ENCODE measurements around the gene IGDCC3. TPM values are rescaled to one million over a fixed set of nuclear protein-coding genes. Genes with fewer than 3 reads are reported as not detected.

The IGDCC3 gene
- polyA plus RNA-seq, 1 donor from 2014 or later = 14.4 TPM

DNA sequence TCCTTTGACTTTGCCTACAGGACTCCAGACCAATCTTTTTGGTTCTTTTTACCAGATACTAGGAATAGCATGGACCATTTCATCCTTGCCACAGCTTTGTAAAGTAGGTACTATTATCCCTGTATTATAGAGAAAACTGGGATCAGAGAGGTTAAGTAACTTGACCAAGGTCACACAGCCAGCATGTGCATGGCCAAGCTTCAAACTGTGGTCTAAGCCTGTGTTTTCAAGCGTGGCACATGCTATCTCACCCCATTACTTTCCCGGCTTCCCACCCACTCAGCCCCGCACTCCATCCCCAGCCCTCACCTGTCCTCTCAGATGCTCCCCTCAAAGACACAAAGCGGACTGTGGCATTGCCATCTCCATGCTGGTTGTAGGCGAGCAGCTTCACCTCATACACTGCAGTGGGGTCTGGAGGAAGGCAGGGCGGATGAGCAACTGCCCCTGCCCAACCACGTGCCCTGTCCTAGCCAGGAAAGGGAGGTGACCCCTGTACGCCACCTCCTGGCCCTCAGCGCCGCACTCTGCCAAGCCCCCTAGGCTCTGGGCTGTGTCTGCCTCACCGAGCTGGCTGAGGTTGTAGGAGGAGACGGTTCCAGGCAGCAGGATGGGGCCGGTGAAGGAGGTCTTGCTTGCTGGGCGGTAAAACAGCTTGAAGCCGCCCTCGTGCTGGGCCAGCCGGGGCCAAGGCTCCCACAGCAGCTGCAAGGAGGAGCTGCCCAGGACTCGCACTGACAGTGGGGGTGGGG lies 47.6 kb downstream of the IGDCC3 start:
- H2AFZ ChIP-seq (ENCODE audit: low read depth, low read length) = no peak overlapping the region
- no peaks in the 10 kb centered on the region for H3K9me3 ChIP-seq (ENCODE audit: low read length)
- H3K9me2 ChIP-seq (ENCODE audit: insufficient read depth, low read length) = no peaks in the 10 kb centered on the region
- no peak overlapping the region for H3K9ac ChIP-seq (ENCODE audit: low read length)
- H3K27me3 ChIP-seq (ENCODE audit: insufficient read depth, low read depth, low read length) = no peaks in the 10 kb centered on the region
- H3K79me2 ChIP-seq (replicated peaks; ENCODE audit: insufficient read depth, low read length) = no peaks in the 10 kb centered on the region
- no peak overlapping the region for H3K27ac ChIP-seq (ENCODE audit: low read length)
- H3K4me3 ChIP-seq (ENCODE audit: low read length) = no peak overlapping the region
- no peak for TF ChIP-seq EZH2 (IDR thresholded peaks at IDR 0.05; ENCODE audit: borderline replicate concordance, insufficient read depth, low read length, poor library complexity, severe bottlenecking)
- TF ChIP-seq, protein P1, sequence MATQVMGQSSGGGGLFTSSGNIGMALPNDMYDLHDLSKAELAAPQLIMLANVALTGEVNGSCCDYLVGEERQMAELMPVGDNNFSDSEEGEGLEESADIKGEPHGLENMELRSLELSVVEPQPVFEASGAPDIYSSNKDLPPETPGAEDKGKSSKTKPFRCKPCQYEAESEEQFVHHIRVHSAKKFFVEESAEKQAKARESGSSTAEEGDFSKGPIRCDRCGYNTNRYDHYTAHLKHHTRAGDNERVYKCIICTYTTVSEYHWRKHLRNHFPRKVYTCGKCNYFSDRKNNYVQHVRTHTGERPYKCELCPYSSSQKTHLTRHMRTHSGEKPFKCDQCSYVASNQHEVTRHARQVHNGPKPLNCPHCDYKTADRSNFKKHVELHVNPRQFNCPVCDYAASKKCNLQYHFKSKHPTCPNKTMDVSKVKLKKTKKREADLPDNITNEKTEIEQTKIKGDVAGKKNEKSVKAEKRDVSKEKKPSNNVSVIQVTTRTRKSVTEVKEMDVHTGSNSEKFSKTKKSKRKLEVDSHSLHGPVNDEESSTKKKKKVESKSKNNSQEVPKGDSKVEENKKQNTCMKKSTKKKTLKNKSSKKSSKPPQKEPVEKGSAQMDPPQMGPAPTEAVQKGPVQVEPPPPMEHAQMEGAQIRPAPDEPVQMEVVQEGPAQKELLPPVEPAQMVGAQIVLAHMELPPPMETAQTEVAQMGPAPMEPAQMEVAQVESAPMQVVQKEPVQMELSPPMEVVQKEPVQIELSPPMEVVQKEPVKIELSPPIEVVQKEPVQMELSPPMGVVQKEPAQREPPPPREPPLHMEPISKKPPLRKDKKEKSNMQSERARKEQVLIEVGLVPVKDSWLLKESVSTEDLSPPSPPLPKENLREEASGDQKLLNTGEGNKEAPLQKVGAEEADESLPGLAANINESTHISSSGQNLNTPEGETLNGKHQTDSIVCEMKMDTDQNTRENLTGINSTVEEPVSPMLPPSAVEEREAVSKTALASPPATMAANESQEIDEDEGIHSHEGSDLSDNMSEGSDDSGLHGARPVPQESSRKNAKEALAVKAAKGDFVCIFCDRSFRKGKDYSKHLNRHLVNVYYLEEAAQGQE (IDR thresholded peaks at IDR 0.05; ENCODE audit: borderline replicate concordance) = no peak
- TF ChIP-seq SMC3 (conservative IDR thresholded peaks at IDR 0.05; ENCODE audit: poor library complexity) = no peak
- TF ChIP-seq MXI1 (conservative IDR thresholded peaks at IDR 0.05; ENCODE audit: poor library complexity, severe bottlenecking) = no peak
- TF ChIP-seq, protein P2, sequence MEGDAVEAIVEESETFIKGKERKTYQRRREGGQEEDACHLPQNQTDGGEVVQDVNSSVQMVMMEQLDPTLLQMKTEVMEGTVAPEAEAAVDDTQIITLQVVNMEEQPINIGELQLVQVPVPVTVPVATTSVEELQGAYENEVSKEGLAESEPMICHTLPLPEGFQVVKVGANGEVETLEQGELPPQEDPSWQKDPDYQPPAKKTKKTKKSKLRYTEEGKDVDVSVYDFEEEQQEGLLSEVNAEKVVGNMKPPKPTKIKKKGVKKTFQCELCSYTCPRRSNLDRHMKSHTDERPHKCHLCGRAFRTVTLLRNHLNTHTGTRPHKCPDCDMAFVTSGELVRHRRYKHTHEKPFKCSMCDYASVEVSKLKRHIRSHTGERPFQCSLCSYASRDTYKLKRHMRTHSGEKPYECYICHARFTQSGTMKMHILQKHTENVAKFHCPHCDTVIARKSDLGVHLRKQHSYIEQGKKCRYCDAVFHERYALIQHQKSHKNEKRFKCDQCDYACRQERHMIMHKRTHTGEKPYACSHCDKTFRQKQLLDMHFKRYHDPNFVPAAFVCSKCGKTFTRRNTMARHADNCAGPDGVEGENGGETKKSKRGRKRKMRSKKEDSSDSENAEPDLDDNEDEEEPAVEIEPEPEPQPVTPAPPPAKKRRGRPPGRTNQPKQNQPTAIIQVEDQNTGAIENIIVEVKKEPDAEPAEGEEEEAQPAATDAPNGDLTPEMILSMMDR (IDR thresholded peaks at IDR 0.05; ENCODE audit: poor library complexity, severe bottlenecking) = no peak
- no peak for TF ChIP-seq EP300 (conservative IDR thresholded peaks at IDR 0.05; ENCODE audit: poor library complexity, severe bottlenecking)
- TF ChIP-seq RAD21 (conservative IDR thresholded peaks at IDR 0.05) = no peak
- no peak for TF ChIP-seq POLR2AphosphoS5 (IDR thresholded peaks at IDR 0.05)
- no peak for TF ChIP-seq TAF1 (IDR thresholded peaks at IDR 0.05; ENCODE audit: low read depth)
- no peaks in the 10 kb centered on the region for H3F3A ChIP-seq (ENCODE audit: insufficient read depth, low read length, poor library complexity, severe bottlenecking)
- H4K20me1 ChIP-seq (ENCODE audit: insufficient read depth) = no peaks in the 10 kb centered on the region
- no peak overlapping the region for H3K4me2 ChIP-seq (ENCODE audit: low read length)
- no peaks in the 10 kb centered on the region for H3K36me3 ChIP-seq (ENCODE audit: insufficient read depth, low read length)

DNA sequence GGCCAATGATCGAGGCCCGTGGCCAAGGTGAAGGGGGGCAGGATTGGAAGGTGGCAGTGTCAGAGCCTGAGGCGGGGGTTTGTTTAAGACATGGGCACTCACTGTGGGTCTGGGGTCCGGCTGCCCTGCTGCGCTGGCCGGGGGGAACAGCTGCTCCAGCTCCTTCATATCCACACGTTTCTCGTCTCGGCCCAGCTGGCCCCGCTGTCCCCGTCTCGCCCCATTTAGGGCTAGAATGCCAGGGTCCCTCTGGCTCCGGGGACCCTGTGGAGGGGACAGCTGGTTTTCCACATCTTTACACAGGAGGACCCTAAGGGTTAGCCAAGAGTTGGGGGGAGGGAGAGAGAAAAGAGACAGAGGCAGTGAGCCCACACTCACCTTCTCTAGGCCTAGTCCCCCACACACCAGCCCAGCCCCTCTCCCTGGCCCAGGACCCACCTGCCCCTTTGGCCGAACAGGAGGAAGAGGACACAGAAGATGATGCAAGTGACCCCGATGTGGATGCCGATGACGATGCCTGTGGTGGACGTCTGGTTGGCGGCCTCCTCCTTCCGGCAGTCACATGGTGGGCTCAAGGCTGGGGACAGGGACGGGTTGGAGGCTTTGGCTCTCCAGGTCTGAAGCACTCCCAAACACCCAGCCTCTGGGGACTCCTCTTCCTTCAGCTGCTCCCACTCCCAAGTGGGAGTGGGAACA lies 48.4 kb downstream of the IGDCC3 start:
- no peaks in the 10 kb centered on the region for H3K36me3 ChIP-seq (ENCODE audit: insufficient read depth, low read length)
- no peaks in the 10 kb centered on the region for H3K9me2 ChIP-seq (ENCODE audit: insufficient read depth, low read length)
- no peak overlapping the region for H3K4me2 ChIP-seq (ENCODE audit: low read length)
- H3K27ac ChIP-seq (ENCODE audit: low read length) = no peak overlapping the region
- no peaks in the 10 kb centered on the region for H3K79me2 ChIP-seq (replicated peaks; ENCODE audit: insufficient read depth, low read length)
- no peaks in the 10 kb centered on the region for H3K9me3 ChIP-seq (ENCODE audit: low read length)
- TF ChIP-seq, protein P2 (IDR thresholded peaks at IDR 0.05; ENCODE audit: poor library complexity, severe bottlenecking) = no peak
- no peak for TF ChIP-seq SMC3 (conservative IDR thresholded peaks at IDR 0.05; ENCODE audit: poor library complexity)
- no peak for TF ChIP-seq TAF1 (IDR thresholded peaks at IDR 0.05; ENCODE audit: low read depth)
- TF ChIP-seq EP300 (conservative IDR thresholded peaks at IDR 0.05; ENCODE audit: poor library complexity, severe bottlenecking) = no peak
- no peak for TF ChIP-seq MXI1 (conservative IDR thresholded peaks at IDR 0.05; ENCODE audit: poor library complexity, severe bottlenecking)
- TF ChIP-seq, protein P1 (IDR thresholded peaks at IDR 0.05; ENCODE audit: borderline replicate concordance) = no peak
- TF ChIP-seq POLR2AphosphoS5 (IDR thresholded peaks at IDR 0.05) = no peak
- TF ChIP-seq RAD21 (conservative IDR thresholded peaks at IDR 0.05) = no peak
- TF ChIP-seq EZH2 (IDR thresholded peaks at IDR 0.05; ENCODE audit: borderline replicate concordance, insufficient read depth, low read length, poor library complexity, severe bottlenecking) = no peak
- no peaks in the 10 kb centered on the region for H3F3A ChIP-seq (ENCODE audit: insufficient read depth, low read length, poor library complexity, severe bottlenecking)
- H3K27me3 ChIP-seq (ENCODE audit: insufficient read depth, low read depth, low read length) = no peaks in the 10 kb centered on the region
- H3K4me3 ChIP-seq (ENCODE audit: low read length) = no peak overlapping the region
- no peak overlapping the region for H2AFZ ChIP-seq (ENCODE audit: low read depth, low read length)
- H3K9ac ChIP-seq (ENCODE audit: low read length) = no peak overlapping the region
- H4K20me1 ChIP-seq (ENCODE audit: insufficient read depth) = no peaks in the 10 kb centered on the region
